Ectodermal cell (in vitro differentiated cells): ENCODE results near the gene ZNF629.

Experiments
- H3K27ac ChIP-seq: 2 replicates; pipeline ENCODE4 v1.7.0; 2013; ENCODE audit warnings: mild to moderate bottlenecking, low read depth, low read length; ENCODE audit not compliant: insufficient read depth, poor library complexity, severe bottlenecking
- H3K27me3 ChIP-seq: 2 replicates; pipeline ENCODE4 v1.7.0; 2013; ENCODE audit warnings: mild to moderate bottlenecking, low read length; ENCODE audit not compliant: insufficient read depth, control insufficient read depth, poor library complexity, severe bottlenecking
- H3K36me3 ChIP-seq: one replicate; pipeline ENCODE4 v1.7.0; 2013; ENCODE audit warnings: low read length; ENCODE audit not compliant: control insufficient read depth, insufficient read depth
- H3K4me1 ChIP-seq: one replicate; pipeline ENCODE4 v1.7.0; 2013; ENCODE audit warnings: low read length; ENCODE audit not compliant: control insufficient read depth, insufficient read depth
- H3K4me3 ChIP-seq: 2 replicates; pipeline ENCODE4 v1.7.0; 2013; ENCODE audit warnings: low read depth, low read length, control low read depth; ENCODE audit not compliant: insufficient read depth
- H3K9me3 ChIP-seq: 2 replicates; pipeline ENCODE4 v1.7.0; 2013; ENCODE audit warnings: mild to moderate bottlenecking, low read length, moderate library complexity; ENCODE audit not compliant: control insufficient read depth
- WGBS, 2 experiments: methylation state at CpG; one replicate each; pipeline ENCODE4 v1.1.7; 2013; ENCODE audit warnings: missing lambda C conversion rate in 2 of 2; 5-methylcytosine and 5-hydroxymethylcytosine counted together

Gene ZNF629

DNA sequence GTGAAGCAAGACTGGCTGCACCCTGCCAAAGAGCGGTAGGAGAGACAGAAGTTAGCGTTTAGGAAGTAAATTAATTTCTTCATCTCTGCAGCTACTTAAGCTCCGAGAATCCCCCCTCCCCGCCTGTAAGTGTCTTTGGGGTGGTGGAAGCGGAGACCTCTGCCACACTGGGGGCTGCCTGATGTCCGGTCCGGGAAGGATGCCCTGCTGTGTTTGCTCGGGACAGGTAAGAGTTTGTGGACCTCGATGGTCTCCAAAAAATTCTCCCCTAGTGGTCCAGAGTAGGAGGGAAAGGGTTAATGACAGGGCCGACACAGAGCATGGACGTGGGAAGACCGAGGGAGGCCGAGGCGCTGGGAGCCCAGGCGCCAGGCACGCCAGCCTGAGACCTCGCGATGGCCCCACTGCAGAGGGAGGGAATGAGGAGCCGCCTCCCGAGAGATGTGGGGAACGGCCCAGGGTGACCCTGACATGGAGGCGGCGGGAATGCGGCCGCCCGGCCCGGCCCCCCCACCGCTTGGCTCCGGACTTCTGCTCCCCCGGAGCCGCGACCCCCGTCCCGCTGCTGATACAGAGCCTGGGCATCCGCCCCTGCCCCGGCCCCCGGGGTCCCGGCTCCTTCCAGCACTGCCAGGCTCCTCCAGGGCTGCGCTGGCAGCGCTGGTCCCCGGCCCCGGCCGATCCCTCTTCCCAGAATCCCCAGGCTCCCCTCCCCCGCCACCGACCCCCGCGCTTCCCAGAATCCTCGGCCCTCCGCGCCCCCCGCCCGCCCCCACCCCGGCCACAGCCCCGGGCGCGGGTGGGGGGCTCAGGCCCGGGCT lies 680 bp downstream of the ZNF629 start:
- Histone ChIP-seq H3K9me3 (no peaks in the 10 kb centered on the region), H3K27ac (no peak overlapping the region), H3K27me3 (no peaks in the 10 kb centered on the region), H3K4me1 (peaks cover 8% of the 10 kb centered on the region), H3K4me3 (peak overlapping the region; percentile 88), H3K36me3 (peaks cover 21% of the 10 kb centered on the region)
- WGBS, 2 experiments: 4 to 6% methylated on average over 50 to 57 of the region's 57 CpGs

DNA sequence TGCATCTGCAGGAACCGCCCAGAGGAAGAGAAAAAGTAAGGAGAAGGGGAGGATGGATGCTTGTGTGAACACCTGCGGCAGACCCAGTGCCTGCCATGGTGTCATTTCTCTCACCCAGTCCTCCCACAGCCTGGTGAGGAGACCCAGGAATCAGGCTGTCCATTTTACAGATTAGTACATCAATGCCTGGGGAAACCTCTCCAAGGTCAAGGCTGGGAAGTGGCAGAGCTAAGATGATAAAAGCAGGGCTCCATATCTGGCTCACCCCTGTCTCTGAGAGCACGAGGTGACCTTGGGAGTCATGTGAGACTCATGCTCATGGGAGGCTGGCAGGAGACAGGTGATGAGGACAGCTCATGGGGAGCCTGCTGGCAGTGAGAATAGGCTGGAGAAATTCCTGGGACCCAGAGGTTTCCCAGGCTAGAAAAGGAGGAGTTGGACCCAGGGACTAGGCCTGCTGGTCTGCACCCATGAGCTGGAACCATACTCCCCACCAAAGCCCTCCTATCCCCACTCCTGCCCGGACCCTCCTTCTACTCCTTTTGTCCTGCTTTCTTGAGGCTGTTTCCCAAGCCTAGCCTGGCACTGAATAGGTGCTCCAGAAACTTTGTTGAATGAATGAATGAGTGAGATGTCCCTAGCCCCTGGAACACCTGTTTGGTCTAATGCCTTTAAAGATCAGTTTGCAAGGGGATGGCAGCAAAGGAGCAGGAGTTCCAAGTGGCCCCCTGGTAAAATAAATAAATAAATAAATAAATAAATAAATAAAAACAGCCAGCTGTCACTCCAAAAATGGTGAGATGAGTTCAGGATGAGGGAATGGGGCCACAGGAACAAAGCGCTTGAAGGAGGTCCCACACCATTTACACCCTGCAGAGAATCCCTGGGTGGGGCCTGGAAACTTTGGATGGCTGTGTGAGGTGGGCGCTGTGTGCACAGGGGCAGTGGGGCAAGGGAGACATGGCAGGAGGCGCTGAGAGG lies 1.6 kb downstream of the ZNF629 start:
- H3K4me1 ChIP-seq: peaks cover 8% of the 10 kb centered on the region
- no peaks in the 10 kb centered on the region for H3K9me3 ChIP-seq
- H3K27me3 ChIP-seq: no peaks in the 10 kb centered on the region
- H3K4me3 ChIP-seq: peak overlapping the region; percentile 88
- no peak overlapping the region for H3K27ac ChIP-seq
- WGBS, 2 experiments: 88 to 90% methylated on average over 7 of the region's 7 CpGs
- H3K36me3 ChIP-seq: peaks cover 21% of the 10 kb centered on the region

DNA sequence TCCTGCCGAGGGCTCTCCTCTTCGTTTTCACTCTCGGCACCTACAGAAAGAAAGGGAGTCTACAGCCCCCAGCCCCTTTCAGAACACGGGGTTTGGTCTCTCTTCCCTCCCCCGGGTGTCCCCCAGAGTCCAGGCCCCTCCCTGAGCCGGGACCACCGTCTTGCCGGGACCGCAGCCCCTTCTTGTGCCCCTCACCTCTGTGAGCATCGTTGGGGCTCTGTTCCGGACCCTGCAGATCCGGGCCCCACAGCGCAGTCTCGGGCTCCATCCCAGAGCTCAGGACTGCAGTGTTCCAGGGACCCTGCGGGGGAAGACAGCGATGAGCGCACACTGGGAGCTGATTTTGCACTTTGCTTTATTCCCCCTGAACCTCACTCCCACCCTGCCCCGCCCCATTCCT lies 2.8 kb downstream of the ZNF629 start:
- peaks cover 8% of the 10 kb centered on the region for H3K4me1 ChIP-seq
- H3K9me3 ChIP-seq: no peaks in the 10 kb centered on the region
- WGBS, 2 experiments: 93 to 95% methylated on average over 18 of the region's 18 CpGs
- H3K36me3 ChIP-seq: peaks cover 21% of the 10 kb centered on the region
- no peak overlapping the region for H3K27ac ChIP-seq
- no peak overlapping the region for H3K4me3 ChIP-seq
- H3K27me3 ChIP-seq: no peaks in the 10 kb centered on the region

DNA sequence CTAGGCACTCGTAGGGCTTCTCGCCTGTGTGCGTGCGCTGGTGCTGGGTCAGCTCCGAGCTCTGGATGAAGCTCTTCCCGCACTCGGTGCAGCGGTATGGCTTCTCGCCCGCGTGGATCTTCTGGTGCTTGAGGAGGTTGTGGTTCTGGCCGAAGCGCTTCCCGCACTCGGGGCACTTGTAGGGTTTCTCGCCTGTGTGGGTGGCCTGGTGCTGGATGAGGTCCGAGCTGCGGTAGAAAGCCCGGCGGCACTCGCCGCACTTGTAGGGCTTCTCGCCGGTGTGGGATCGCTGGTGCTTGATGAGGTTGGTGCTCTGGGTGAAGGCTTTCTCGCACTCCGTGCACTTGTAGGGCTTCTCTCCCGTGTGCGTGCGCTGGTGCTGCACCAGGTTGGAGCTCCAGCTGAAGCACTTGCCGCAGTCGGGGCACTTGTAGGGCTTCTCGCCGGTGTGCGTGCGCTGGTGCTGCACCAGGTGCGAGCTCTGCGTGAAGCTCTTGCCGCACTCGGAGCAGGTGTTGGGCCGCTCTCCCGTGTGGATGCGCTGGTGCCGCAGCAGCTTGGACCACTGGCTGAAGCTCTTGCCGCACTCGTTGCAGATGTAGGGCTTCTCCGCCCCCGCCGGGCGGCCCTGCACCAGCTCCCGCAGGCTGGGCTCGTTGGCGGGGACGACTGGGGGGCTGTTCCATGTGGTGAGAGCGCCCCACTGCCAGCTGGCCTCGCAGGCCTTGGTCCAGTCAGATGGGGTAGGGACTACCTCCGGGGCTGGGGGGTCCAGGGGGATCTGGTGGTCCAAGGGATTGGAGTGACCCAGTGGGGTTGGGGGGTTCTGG lies 3.5 kb downstream of the ZNF629 start:
- Histone ChIP-seq H3K4me1 (peaks cover 8% of the 10 kb centered on the region), H3K27me3 (no peaks in the 10 kb centered on the region), H3K4me3 (no peak overlapping the region), H3K27ac (no peak overlapping the region), H3K9me3 (no peaks in the 10 kb centered on the region), H3K36me3 (peaks cover 21% of the 10 kb centered on the region)
- 94 to 96% methylated on average over 57 of the region's 57 CpGs for WGBS, 2 experiments

DNA sequence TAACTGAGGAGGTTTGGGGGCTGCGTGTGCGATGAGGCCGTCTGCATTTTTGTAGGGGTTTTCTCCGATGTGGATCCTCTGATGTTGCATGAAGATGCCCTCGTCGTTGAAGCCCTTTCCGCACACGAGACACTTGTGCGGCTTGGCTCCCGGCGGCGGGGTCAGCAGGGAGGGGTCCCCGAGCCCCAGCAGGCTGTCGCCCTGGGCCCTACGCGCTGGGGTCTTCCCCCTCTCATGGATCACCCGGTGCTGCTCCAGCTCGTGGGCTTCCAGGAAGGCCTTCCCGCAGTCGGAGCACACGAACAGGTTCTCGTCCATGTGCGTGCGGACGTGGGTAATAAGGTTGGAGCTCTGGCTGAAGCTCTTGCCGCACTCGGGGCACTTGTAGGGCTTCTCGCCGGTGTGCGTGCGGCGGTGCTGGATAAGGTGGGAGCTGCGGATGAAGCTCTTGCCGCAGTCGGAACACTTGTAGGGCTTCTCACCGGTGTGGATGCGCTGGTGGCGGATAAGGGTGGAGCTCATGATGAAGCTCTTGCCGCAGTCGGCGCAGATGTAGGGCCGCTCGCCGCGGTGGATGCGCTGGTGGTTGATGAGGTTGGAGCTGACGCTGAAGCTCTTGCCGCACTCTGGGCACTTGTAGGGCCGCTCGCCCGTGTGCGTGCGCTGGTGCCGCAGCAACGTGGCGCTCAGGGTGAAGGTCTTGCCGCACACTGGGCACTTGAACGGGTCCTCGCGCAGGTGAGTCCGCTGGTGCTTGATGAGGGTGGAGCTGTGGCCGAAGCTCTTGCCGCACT lies 4.3 kb downstream of the ZNF629 start:
- Histone ChIP-seq H3K27ac (no peak overlapping the region), H3K4me3 (no peak overlapping the region), H3K27me3 (no peaks in the 10 kb centered on the region), H3K36me3 (peaks cover 21% of the 10 kb centered on the region), H3K4me1 (peaks cover 13% of the 10 kb centered on the region), H3K9me3 (no peaks in the 10 kb centered on the region)
- 97% methylated on average over 63 of the region's 63 CpGs for WGBS, 2 experiments

DNA sequence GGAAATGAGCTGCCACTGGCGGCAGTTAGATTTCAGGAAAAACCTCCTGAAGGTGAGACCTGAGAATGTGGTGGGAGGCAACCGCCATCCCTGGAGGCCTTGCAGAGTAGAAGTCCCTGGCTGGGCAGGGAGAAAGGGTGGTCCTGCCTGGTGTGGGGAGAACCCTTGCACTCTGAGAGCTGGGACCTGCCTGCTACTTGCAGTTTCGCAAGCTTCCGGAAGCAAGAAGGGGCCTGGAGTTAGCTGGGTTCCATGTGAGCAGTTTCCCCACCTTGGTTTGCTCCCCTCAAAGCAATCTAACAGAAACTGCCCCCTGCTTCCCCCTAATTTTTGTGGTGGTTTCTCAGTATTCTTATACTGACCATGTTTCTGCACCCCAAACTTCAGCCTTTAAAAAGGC lies 6.5 kb downstream of the ZNF629 start:
- no peaks in the 10 kb centered on the region for H3K9me3 ChIP-seq
- peaks cover 21% of the 10 kb centered on the region for H3K36me3 ChIP-seq
- H3K27me3 ChIP-seq: no peaks in the 10 kb centered on the region
- whole genome bisulfite sequencing, 2 experiments: 94 to 98% methylated on average over 4 of the region's 4 CpGs
- no peak overlapping the region for H3K27ac ChIP-seq
- no peak overlapping the region for H3K4me3 ChIP-seq
- peaks cover 8% of the 10 kb centered on the region for H3K4me1 ChIP-seq

DNA sequence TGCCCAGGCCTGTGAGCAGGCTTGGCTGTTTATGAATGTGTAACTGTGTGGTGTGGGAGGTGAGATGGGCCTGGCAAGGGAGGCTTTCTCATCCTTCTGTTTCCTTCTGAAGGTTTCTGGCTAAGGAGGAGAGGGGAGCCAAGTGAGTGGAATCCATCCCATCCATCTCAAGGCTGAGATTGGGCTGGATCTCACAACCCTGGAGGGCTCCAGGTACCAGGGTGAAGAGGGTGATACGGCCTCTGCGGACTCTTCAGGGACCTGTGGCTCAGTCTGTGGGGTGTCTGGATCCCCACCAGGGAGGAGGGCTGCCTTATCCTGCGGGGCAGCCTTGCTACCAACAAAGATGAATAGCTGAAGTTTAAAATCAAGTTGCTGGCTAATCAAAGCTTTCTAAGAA lies 7.0 kb downstream of the ZNF629 start:
- 92 to 97% methylated on average over 3 of the region's 3 CpGs for WGBS, 2 experiments
- H3K9me3 ChIP-seq: no peaks in the 10 kb centered on the region
- H3K36me3 ChIP-seq: peaks cover 21% of the 10 kb centered on the region
- no peaks in the 10 kb centered on the region for H3K27me3 ChIP-seq
- H3K4me3 ChIP-seq: no peak overlapping the region
- no peak overlapping the region for H3K27ac ChIP-seq
- H3K4me1 ChIP-seq: peaks cover 5% of the 10 kb centered on the region

DNA sequence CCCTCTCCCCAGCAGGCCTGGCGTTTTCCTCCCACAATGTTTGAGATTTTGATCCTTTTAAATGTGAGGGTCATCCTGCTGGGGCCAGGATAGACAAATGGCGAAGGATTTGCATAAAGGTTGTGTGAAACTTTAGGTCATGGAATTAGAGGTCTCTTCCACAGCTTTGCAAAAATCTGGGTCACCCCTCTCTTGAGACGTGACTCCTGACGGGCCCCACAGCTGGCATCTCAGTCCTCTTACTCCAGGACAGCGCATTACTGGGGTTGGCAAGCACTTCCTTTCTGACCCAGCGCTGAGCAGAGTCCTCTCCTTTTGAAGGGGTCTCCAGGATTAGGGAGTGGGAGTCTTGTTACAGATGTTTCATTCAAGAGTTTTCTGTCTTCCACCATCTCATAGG lies 7.4 kb downstream of the ZNF629 start:
- Histone ChIP-seq H3K27me3 (no peaks in the 10 kb centered on the region), H3K4me3 (no peak overlapping the region), H3K9me3 (no peaks in the 10 kb centered on the region), H3K36me3 (peaks cover 21% of the 10 kb centered on the region), H3K4me1 (peaks cover 5% of the 10 kb centered on the region), H3K27ac (no peak overlapping the region)
- 93 to 97% methylated on average over 6 of the region's 6 CpGs for WGBS, 2 experiments

DNA sequence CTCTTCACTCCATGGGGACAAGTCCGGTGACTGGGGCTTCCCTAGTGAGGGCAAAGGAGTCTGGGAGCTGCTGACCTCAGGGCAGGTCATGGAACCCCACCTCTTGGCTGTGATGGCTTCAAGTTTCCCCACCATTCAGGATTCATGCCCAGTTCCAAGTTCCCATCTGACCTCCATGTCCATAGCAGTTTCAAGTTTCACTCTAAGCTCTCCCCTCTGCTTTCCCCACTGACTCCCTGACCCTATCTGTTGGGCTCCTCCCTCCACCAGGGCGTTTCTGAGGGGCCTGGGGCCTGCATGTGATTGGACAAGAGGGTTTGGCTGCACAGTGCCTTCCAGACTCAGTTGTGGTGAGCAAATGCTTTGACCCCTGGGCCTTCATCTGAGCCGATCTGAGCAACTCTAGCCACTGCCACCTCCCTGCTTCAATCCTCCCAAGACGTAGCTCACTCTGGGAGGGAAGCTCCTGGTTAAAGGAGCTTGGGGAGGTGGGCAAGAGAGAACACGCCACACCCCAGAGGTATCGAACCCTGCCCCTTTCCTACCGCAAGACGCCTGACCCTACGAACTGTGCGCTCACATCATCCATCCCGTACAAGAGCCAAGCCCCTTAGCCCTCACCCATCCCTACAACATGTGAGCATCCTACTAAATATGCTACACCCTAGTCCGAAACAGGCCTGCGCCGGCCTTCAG lies 8.3 kb downstream of the ZNF629 start:
- Histone ChIP-seq H3K27ac (no peak overlapping the region), H3K36me3 (peaks cover 26% of the 10 kb centered on the region), H3K9me3 (no peaks in the 10 kb centered on the region), H3K27me3 (no peaks in the 10 kb centered on the region), H3K4me3 (no peak overlapping the region), H3K4me1 (peaks cover 5% of the 10 kb centered on the region)
- WGBS, 2 experiments: 82 to 87% methylated on average over 14 of the region's 14 CpGs
